ENCODE measurements around the gene NOXRED1. TPM values are rescaled to one million over a fixed set of nuclear protein-coding genes. Genes with fewer than 3 reads are reported as not detected.

NOXRED1 gene
- total RNA-seq, 1 experiment from 2014 or later: 0.60 TPM

GRCh38 chr14:77375164-77375950 is 48.0 kb downstream of the NOXRED1 start:
- no peaks in the 10 kb centered on the region for H4K20me1 ChIP-seq (ENCODE audit: insufficient read depth, low read depth, low read length)
- no peaks in the 10 kb centered on the region for H3K9me2 ChIP-seq (replicated peaks; ENCODE audit: insufficient read depth, low read length)
- peak overlapping the region; percentile 88 for H3K9ac ChIP-seq (ENCODE audit: low read length)
- peak overlapping the region; percentile 92 for H3K27ac ChIP-seq (ENCODE audit: low read length)
- H3K36me3 ChIP-seq (ENCODE audit: insufficient read depth, low read length): peaks cover 14% of the 10 kb centered on the region; the same call in 1 of the 2 replicates
- peak overlapping the region; percentile 90 for H3K4me3 ChIP-seq (ENCODE audit: low read length)
- peak; percentile 82 for DNase-seq
- peak overlapping the region; percentile 89 for H3K4me2 ChIP-seq (ENCODE audit: low read depth, low read length, poor library complexity, severe bottlenecking)
- H2AFZ ChIP-seq (ENCODE audit: low read length): peak overlapping the region; percentile 4; the same call in 1 of the 2 replicates
- H3K9me3 ChIP-seq (ENCODE audit: low read length): no peaks in the 10 kb centered on the region
- H3K4me1 ChIP-seq (ENCODE audit: low read length): peaks cover 61% of the 10 kb centered on the region
- peaks cover 53% of the 10 kb centered on the region for H3K79me2 ChIP-seq (ENCODE audit: low read length)
- no peaks in the 10 kb centered on the region for H3K27me3 ChIP-seq (ENCODE audit: low read length)

- Histone ChIP-seq H3K27ac (ENCODE audit: low read length) (peak overlapping the region; percentile 92), H2AFZ (ENCODE audit: low read length) (no peak overlapping the region), H3K9me3 (ENCODE audit: low read length) (no peaks in the 10 kb centered on the region), H3K36me3 (ENCODE audit: insufficient read depth, low read length) (peaks cover 14% of the 10 kb centered on the region; the same call in 1 of the 2 replicates), H3K9me2 (replicated peaks; ENCODE audit: insufficient read depth, low read length) (no peaks in the 10 kb centered on the region), H3K4me3 (ENCODE audit: low read length) (peak overlapping the region; percentile 41), H3K4me2 (ENCODE audit: low read depth, low read length, poor library complexity, severe bottlenecking) (peak overlapping the region; percentile 66), H3K79me2 (ENCODE audit: low read length) (peaks cover 78% of the 10 kb centered on the region), H4K20me1 (ENCODE audit: insufficient read depth, low read depth, low read length) (no peaks in the 10 kb centered on the region), H3K4me1 (ENCODE audit: low read length) (peaks cover 81% of the 10 kb centered on the region), H3K9ac (ENCODE audit: low read length) (peak overlapping the region; percentile 55), H3K27me3 (ENCODE audit: low read length) (no peaks in the 10 kb centered on the region)
- peak; percentile 94 for DNase-seq
These were observed 51.0 kb downstream of the NOXRED1 start for GRCh38 chr14:77372304-77372841.

DNA sequence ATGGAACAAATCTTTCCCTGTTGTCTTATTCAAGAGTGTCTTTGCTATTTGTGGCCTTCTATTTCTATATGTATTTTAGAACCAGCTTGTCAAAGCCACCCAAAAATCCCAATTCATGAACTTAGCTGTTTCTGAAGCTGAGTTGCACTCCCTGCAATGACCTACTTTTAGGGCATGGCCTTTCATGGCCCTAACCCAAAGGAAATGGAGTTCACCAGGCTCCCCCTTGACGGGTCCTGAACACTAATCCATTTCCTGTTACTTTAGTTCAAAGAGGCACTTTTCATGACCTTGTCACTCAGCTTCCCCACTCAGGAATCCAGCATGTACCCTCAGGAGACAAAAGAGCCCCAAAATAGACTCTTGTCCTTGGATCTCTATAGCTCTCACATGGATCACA is 54.0 kb downstream of the NOXRED1 start:
- H3K36me3 ChIP-seq (ENCODE audit: insufficient read depth, low read length): peaks cover 8% of the 10 kb centered on the region; the same call in 1 of the 2 replicates
- no peaks in the 10 kb centered on the region for H4K20me1 ChIP-seq (ENCODE audit: insufficient read depth, low read depth, low read length)
- no peak overlapping the region for H3K4me3 ChIP-seq (ENCODE audit: low read length)
- H3K79me2 ChIP-seq (ENCODE audit: low read length): peaks cover 82% of the 10 kb centered on the region
- DNase-seq: no peak
- no peak overlapping the region for H3K9ac ChIP-seq (ENCODE audit: low read length)
- peaks cover 93% of the 10 kb centered on the region for H3K4me1 ChIP-seq (ENCODE audit: low read length)
- H3K4me2 ChIP-seq (ENCODE audit: low read depth, low read length, poor library complexity, severe bottlenecking): peak overlapping the region; percentile 11
- no peaks in the 10 kb centered on the region for H3K9me2 ChIP-seq (replicated peaks; ENCODE audit: insufficient read depth, low read length)
- no peaks in the 10 kb centered on the region for H3K9me3 ChIP-seq (ENCODE audit: low read length)
- H2AFZ ChIP-seq (ENCODE audit: low read length): no peak overlapping the region
- H3K27ac ChIP-seq (ENCODE audit: low read length): peak overlapping the region; percentile 41; the same call in 1 of the 2 replicates
- no peaks in the 10 kb centered on the region for H3K27me3 ChIP-seq (ENCODE audit: low read length)

- H3K4me3 ChIP-seq (ENCODE audit: low read length): no peak overlapping the region
- peak overlapping the region; percentile 12 for H3K27ac ChIP-seq (ENCODE audit: low read length)
- peak; percentile 60 for DNase-seq
- peaks cover 9% of the 10 kb centered on the region; the same call in 1 of the 2 replicates for H3K36me3 ChIP-seq (ENCODE audit: insufficient read depth, low read length)
- no peak overlapping the region for H2AFZ ChIP-seq (ENCODE audit: low read length)
- peaks cover 97% of the 10 kb centered on the region for H3K4me1 ChIP-seq (ENCODE audit: low read length)
- no peaks in the 10 kb centered on the region for H3K27me3 ChIP-seq (ENCODE audit: low read length)
- no peaks in the 10 kb centered on the region for H3K9me2 ChIP-seq (replicated peaks; ENCODE audit: insufficient read depth, low read length)
- peaks cover 93% of the 10 kb centered on the region for H3K79me2 ChIP-seq (ENCODE audit: low read length)
- H3K9me3 ChIP-seq (ENCODE audit: low read length): peaks cover 7% of the 10 kb centered on the region; the same call in 1 of the 2 replicates
- no peak overlapping the region for H3K9ac ChIP-seq (ENCODE audit: low read length)
- no peak overlapping the region for H3K4me2 ChIP-seq (ENCODE audit: low read depth, low read length, poor library complexity, severe bottlenecking)
- H4K20me1 ChIP-seq (ENCODE audit: insufficient read depth, low read depth, low read length): no peaks in the 10 kb centered on the region
These were observed 59.2 kb downstream of the NOXRED1 start for GRCh38 chr14:77364146-77364545.

GRCh38 chr14:77359626-77360025 is 63.7 kb downstream of the NOXRED1 start:
- Histone ChIP-seq H3K4me1 (ENCODE audit: low read length) (peaks cover 77% of the 10 kb centered on the region), H3K9me3 (ENCODE audit: low read length) (peaks cover 7% of the 10 kb centered on the region; the same call in 1 of the 2 replicates), H3K4me3 (ENCODE audit: low read length) (no peak overlapping the region), H3K79me2 (ENCODE audit: low read length) (peaks cover 96% of the 10 kb centered on the region), H3K36me3 (ENCODE audit: insufficient read depth, low read length) (peaks cover 9% of the 10 kb centered on the region; the same call in 1 of the 2 replicates), H3K27me3 (ENCODE audit: low read length) (no peaks in the 10 kb centered on the region), H3K27ac (ENCODE audit: low read length) (peak overlapping the region; percentile 57), H2AFZ (ENCODE audit: low read length) (no peak overlapping the region), H3K4me2 (ENCODE audit: low read depth, low read length, poor library complexity, severe bottlenecking) (no peak overlapping the region), H3K9me2 (replicated peaks; ENCODE audit: insufficient read depth, low read length) (no peaks in the 10 kb centered on the region), H3K9ac (ENCODE audit: low read length) (no peak overlapping the region), H4K20me1 (ENCODE audit: insufficient read depth, low read depth, low read length) (no peaks in the 10 kb centered on the region)
- DNase-seq: no peak

DNA sequence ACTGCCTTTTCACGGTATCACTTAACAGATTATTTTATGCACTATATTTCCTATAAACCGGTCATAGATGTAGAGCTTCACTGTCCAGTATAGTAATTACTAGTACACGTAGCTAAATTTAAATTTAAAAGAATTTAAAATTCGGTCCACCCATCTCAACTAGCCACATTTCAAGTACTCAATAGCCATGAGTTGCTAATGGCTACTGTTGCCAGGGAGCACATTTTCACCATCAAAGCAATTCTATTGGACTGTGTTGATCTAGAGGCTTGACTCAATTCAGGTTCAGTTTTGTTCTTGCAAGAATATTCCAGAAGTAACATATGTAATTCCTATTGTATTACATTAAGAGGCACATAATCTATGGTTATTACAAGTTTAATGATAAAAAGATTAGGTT is 66.4 kb downstream of the NOXRED1 start:
- Histone ChIP-seq H3K27ac (ENCODE audit: low read length) (peak overlapping the region; percentile 66), H3K27me3 (ENCODE audit: low read length) (no peaks in the 10 kb centered on the region), H3K9ac (ENCODE audit: low read length) (no peak overlapping the region), H3K4me2 (ENCODE audit: low read depth, low read length, poor library complexity, severe bottlenecking) (no peak overlapping the region), H3K4me1 (ENCODE audit: low read length) (peaks cover 55% of the 10 kb centered on the region), H3K79me2 (ENCODE audit: low read length) (peaks cover 89% of the 10 kb centered on the region), H3K4me3 (ENCODE audit: low read length) (no peak overlapping the region), H3K9me2 (replicated peaks; ENCODE audit: insufficient read depth, low read length) (no peaks in the 10 kb centered on the region), H2AFZ (ENCODE audit: low read length) (no peak overlapping the region), H3K36me3 (ENCODE audit: insufficient read depth, low read length) (no peaks in the 10 kb centered on the region; the same call in 1 of the 2 replicates), H3K9me3 (ENCODE audit: low read length) (no peaks in the 10 kb centered on the region), H4K20me1 (ENCODE audit: insufficient read depth, low read depth, low read length) (no peaks in the 10 kb centered on the region)
- no peak for DNase-seq

- Histone ChIP-seq H3K4me3 (ENCODE audit: low read length) (no peak overlapping the region), H3K27ac (ENCODE audit: low read length) (no peak overlapping the region; the same call in 1 of the 2 replicates), H3K4me1 (ENCODE audit: low read length) (peaks cover 44% of the 10 kb centered on the region), H3K27me3 (ENCODE audit: low read length) (no peaks in the 10 kb centered on the region), H3K9me2 (replicated peaks; ENCODE audit: insufficient read depth, low read length) (no peaks in the 10 kb centered on the region), H3K4me2 (ENCODE audit: low read depth, low read length, poor library complexity, severe bottlenecking) (no peak overlapping the region), H2AFZ (ENCODE audit: low read length) (no peak overlapping the region), H3K36me3 (ENCODE audit: insufficient read depth, low read length) (peaks cover 5% of the 10 kb centered on the region), H3K9ac (ENCODE audit: low read length) (no peak overlapping the region), H3K79me2 (ENCODE audit: low read length) (peaks cover 81% of the 10 kb centered on the region), H3K9me3 (ENCODE audit: low read length) (no peaks in the 10 kb centered on the region), H4K20me1 (ENCODE audit: insufficient read depth, low read depth, low read length) (no peaks in the 10 kb centered on the region)
- DNase-seq: no peak
These were observed 67.5 kb downstream of the NOXRED1 start for GRCh38 chr14:77355811-77356210.

DNA sequence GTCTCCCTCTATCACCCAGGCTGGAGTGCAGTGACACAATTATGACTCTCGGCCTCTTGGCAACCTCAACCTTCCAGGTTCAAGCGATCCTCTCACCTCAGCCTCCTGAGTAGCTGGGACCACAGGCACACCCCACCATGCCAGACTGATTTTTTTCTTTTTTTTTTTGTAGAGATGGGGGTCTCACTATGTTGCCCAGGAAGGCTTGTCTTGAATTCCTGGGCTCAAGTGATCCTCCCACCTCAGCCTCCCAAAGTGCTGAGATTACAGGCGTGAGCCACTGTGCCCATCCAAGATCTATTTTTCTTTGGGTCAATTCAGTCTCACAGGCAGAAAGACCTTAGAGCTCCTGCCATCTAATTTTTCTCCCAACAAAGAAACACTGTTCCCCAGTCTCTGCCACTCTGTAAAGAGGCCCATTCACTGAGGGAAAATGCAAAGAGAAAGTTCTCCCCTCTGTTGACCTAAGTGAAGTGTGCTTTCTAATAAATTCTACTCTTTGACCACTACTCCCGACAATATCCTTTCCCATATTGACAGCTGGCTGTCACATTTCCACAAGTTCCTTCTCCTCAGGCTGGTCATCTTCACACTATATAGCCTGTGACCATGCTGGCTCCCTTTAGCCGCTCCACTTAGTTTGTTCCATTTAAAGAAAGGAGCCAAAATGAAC is 69.7 kb downstream of the NOXRED1 start:
- Histone ChIP-seq H3K27ac (ENCODE audit: low read length) (no peak overlapping the region), H3K4me2 (ENCODE audit: low read depth, low read length, poor library complexity, severe bottlenecking) (no peak overlapping the region), H4K20me1 (ENCODE audit: insufficient read depth, low read depth, low read length) (no peaks in the 10 kb centered on the region), H3K9me3 (ENCODE audit: low read length) (no peaks in the 10 kb centered on the region), H3K9me2 (replicated peaks; ENCODE audit: insufficient read depth, low read length) (no peaks in the 10 kb centered on the region), H3K4me3 (ENCODE audit: low read length) (no peak overlapping the region), H3K36me3 (ENCODE audit: insufficient read depth, low read length) (peaks cover 18% of the 10 kb centered on the region), H3K9ac (ENCODE audit: low read length) (no peak overlapping the region), H3K4me1 (ENCODE audit: low read length) (peaks cover 22% of the 10 kb centered on the region), H3K79me2 (ENCODE audit: low read length) (peaks cover 70% of the 10 kb centered on the region), H3K27me3 (ENCODE audit: low read length) (no peaks in the 10 kb centered on the region), H2AFZ (ENCODE audit: low read length) (no peak overlapping the region)
- no peak for DNase-seq
